Measurements from ENCODE around the gene EDIL3. TPM values are rescaled to one million over a fixed set of nuclear protein-coding genes. Genes with fewer than 3 reads are reported as not detected.

EDIL3 gene
- total and polyA plus RNA-seq, 2 donors (not counting 3 experiments of a cell fraction or from before 2014, with no cell fraction given): 9.1 to 28.8 TPM

DNA sequence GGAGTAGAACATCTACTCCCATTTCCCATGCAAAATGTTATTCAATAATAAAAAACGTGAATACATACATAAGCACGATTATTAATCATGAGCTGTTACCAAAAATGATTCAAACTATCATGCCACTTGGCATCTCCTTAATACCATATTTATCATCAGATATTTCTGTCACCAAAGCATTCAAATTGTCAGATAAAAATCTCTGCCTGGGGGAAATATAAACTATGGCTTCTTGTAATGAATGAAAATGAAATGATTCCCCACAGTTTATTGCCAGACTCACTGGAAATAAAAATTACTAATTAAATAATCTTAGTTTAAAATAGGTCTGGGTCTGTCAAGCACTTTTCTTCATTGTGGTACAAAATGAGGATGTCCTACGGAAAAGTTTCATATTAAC, 265.4 kb downstream of the EDIL3 start:
- dilution Hi-C loops (cut with MboI; ENCODE audit: extremely low pct_ligation_motif_present, low sequenced_read_pairs) (no loop called here), intact Hi-C loops (cut with micrococcal nuclease) (no loop called here)
- no peak for DNase-seq (ENCODE audit: low read depth, low spot score)
- H3K4me1 ChIP-seq (ENCODE audit: control insufficient read depth, extremely low read depth, insufficient read depth, low read length): no peaks in the 10 kb centered on the region
- no peaks in the 10 kb centered on the region for H3K9me3 ChIP-seq (replicated peaks; ENCODE audit: control insufficient read depth, insufficient read depth, low read length)
- ChIA-PET CTCF (interaction anchor here (0.7 kb wide), 1 partner anchor 191 kb away, joined by 4 read pairs; no protein-coding TSS in a partner anchor), POLR2A (no interaction called here)
- H2AFZ ChIP-seq (ENCODE audit: low read depth, low read length): no peak overlapping the region
- H3K27me3 ChIP-seq (ENCODE audit: control insufficient read depth in 2 of 2, insufficient read depth in 2 of 2, low read length in 2 of 2): no peaks in the 10 kb centered on the region
- no peak overlapping the region for H3K9ac ChIP-seq (replicated peaks; ENCODE audit: extremely low read depth, insufficient read depth, low read length)
- no peak overlapping the region for H3K4me3 ChIP-seq (replicated peaks in 1 of 3; ENCODE audit: insufficient read depth in 1 of 3, low read depth in 1 of 3, low read length in 3 of 3)
- no peaks in the 10 kb centered on the region for H3K9me1 ChIP-seq (replicated peaks; ENCODE audit: control insufficient read depth, extremely low read depth, insufficient read depth, low read length)
- no peak overlapping the region for H3K4me2 ChIP-seq (ENCODE audit: insufficient read depth, low read length)
- BruUV-seq (replicated peaks): no TSS peak
- no peaks in the 10 kb centered on the region for H4K20me1 ChIP-seq (replicated peaks; ENCODE audit: control insufficient read depth, extremely low read depth, insufficient read depth, low read length)
- no peaks in the 10 kb centered on the region for H3K36me3 ChIP-seq (ENCODE audit: control insufficient read depth in 2 of 2, extremely low read depth in 1 of 2, insufficient read depth in 2 of 2, low read length in 2 of 2)
- H3K27ac ChIP-seq (ENCODE audit: insufficient read depth, low read depth, low read length): no peak overlapping the region
- H3K79me2 ChIP-seq (ENCODE audit: control insufficient read depth, insufficient read depth, low read length): no peaks in the 10 kb centered on the region
- TF ChIP-seq POLR2A (IDR thresholded peaks at IDR 0.05; ENCODE audit: low read depth, low read length): no peak
- FAIRE-seq: no peak

DNA sequence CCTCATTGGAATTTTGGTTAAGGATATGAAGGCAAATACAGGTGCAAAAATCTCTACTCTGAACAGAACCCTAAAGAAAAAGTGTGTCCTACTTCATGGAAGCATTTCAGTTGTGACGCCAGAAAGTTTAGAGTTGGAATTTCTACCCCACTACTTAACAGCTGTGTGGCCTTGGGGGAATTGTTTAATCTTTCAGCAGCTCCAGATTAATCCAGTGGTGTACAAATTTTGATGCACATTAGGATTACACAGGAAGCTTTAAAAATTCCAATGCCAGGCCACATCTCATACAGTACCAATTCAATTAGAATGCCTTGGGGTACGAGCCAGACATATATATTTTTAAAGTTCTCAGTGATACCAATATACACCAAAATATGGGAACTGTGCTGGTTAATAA, 266.1 kb downstream of the EDIL3 start:
- CTCF ChIA-PET: no interaction called here
- no peaks in the 10 kb centered on the region for H3K9me3 ChIP-seq (replicated peaks; ENCODE audit: control insufficient read depth, insufficient read depth, low read length)
- no peaks in the 10 kb centered on the region for H3K36me3 ChIP-seq (ENCODE audit: control insufficient read depth in 2 of 2, extremely low read depth in 1 of 2, insufficient read depth in 2 of 2, low read length in 2 of 2)
- H3K4me2 ChIP-seq (ENCODE audit: insufficient read depth, low read length): no peak overlapping the region
- TF ChIP-seq EZH2 (IDR thresholded peaks at IDR 0.05; ENCODE audit: borderline replicate concordance, low read depth, low read length, severe bottlenecking) (no peak), POLR2A (IDR thresholded peaks at IDR 0.05; ENCODE audit: low read depth, low read length) (no peak), FOS (IDR thresholded peaks at IDR 0.05; ENCODE audit: borderline replicate concordance, insufficient read depth, low read length) (no peak), JUN (IDR thresholded peaks at IDR 0.05; ENCODE audit: borderline replicate concordance, insufficient read depth, insufficient read length, low read depth) (no peak), POLR2AphosphoS5 (IDR thresholded peaks at IDR 0.05; ENCODE audit: insufficient read depth, low read depth, low read length) (no peak), MYC (IDR thresholded peaks at IDR 0.05; ENCODE audit: low read depth, low read length) (no peak), GATA2 (IDR thresholded peaks at IDR 0.05; ENCODE audit: insufficient read depth, insufficient read length, low read depth, low read length) (no peak)
- TF ChIP-seq, protein P1, sequence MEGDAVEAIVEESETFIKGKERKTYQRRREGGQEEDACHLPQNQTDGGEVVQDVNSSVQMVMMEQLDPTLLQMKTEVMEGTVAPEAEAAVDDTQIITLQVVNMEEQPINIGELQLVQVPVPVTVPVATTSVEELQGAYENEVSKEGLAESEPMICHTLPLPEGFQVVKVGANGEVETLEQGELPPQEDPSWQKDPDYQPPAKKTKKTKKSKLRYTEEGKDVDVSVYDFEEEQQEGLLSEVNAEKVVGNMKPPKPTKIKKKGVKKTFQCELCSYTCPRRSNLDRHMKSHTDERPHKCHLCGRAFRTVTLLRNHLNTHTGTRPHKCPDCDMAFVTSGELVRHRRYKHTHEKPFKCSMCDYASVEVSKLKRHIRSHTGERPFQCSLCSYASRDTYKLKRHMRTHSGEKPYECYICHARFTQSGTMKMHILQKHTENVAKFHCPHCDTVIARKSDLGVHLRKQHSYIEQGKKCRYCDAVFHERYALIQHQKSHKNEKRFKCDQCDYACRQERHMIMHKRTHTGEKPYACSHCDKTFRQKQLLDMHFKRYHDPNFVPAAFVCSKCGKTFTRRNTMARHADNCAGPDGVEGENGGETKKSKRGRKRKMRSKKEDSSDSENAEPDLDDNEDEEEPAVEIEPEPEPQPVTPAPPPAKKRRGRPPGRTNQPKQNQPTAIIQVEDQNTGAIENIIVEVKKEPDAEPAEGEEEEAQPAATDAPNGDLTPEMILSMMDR (IDR thresholded peaks at IDR 0.05; ENCODE audit: extremely low read depth in 1 of 2, insufficient read depth in 1 of 2, low read depth in 1 of 2, low read length in 2 of 2): no peak
- TF ChIP-seq, protein P2, sequence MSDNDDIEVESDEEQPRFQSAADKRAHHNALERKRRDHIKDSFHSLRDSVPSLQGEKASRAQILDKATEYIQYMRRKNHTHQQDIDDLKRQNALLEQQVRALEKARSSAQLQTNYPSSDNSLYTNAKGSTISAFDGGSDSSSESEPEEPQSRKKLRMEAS (IDR thresholded peaks at IDR 0.05; ENCODE audit: insufficient read depth, insufficient read length): no peak
- BruUV-seq (replicated peaks): no TSS peak
- no peak overlapping the region for H3K9ac ChIP-seq (replicated peaks; ENCODE audit: extremely low read depth, insufficient read depth, low read length)
- H2AFZ ChIP-seq (ENCODE audit: low read depth, low read length): no peak overlapping the region
- no peak for FAIRE-seq
- H3K4me3 ChIP-seq (replicated peaks in 1 of 3; ENCODE audit: insufficient read depth in 1 of 3, low read depth in 1 of 3, low read length in 3 of 3): no peak overlapping the region
- no peaks in the 10 kb centered on the region for H3K79me2 ChIP-seq (ENCODE audit: control insufficient read depth, insufficient read depth, low read length)
- no peaks in the 10 kb centered on the region for H3K4me1 ChIP-seq (ENCODE audit: control insufficient read depth, extremely low read depth, insufficient read depth, low read length)
- intact Hi-C loops (cut with micrococcal nuclease): no loop called here
- no peaks in the 10 kb centered on the region for H3K27me3 ChIP-seq (ENCODE audit: control insufficient read depth in 2 of 2, insufficient read depth in 2 of 2, low read length in 2 of 2)
- H3K9me1 ChIP-seq (replicated peaks; ENCODE audit: control insufficient read depth, extremely low read depth, insufficient read depth, low read length): no peaks in the 10 kb centered on the region
- no peak for DNase-seq (ENCODE audit: low read depth, low spot score)
- POLR2A ChIA-PET: no interaction called here
- dilution Hi-C loops (cut with MboI; ENCODE audit: extremely low pct_ligation_motif_present, low sequenced_read_pairs): no loop called here
- H4K20me1 ChIP-seq (replicated peaks; ENCODE audit: control insufficient read depth, extremely low read depth, insufficient read depth, low read length): no peaks in the 10 kb centered on the region
- no peak overlapping the region for H3K27ac ChIP-seq (ENCODE audit: insufficient read depth, low read depth, low read length)
